Left hindlimb (tissue), 1 donor: ENCODE data around the gene KEL.

Experiments
- DNase-seq: peaks from one replicate; pipeline ENCODE4 v3.0.0-alpha.2; 2018

KEL gene

GRCh38 chr7:142927085-142927745, 34.9 kb downstream of the KEL start:
- no peak for DNase-seq

GRCh38 chr7:142925413-142925812, 36.8 kb downstream of the KEL start:
- DNase-seq = no peak

- DNase-seq = no peak
Observed at GRCh38 chr7:142923391-142923790, 38.8 kb downstream of the KEL start.

GRCh38 chr7:142919656-142920055, 42.5 kb downstream of the KEL start:
- DNase-seq = no peak

- no peak for DNase-seq
Observed at GRCh38 chr7:142918901-142919300, 43.3 kb downstream of the KEL start.

GRCh38 chr7:142917447-142917846, 44.7 kb downstream of the KEL start:
- no peak for DNase-seq

- no peak for DNase-seq
Observed at GRCh38 chr7:142916508-142916907, 45.7 kb downstream of the KEL start.

GRCh38 chr7:142915315-142915714, 46.8 kb downstream of the KEL start:
- no peak for DNase-seq

GRCh38 chr7:142914121-142914520, 48.0 kb downstream of the KEL start:
- DNase-seq = no peak

GRCh38 chr7:142913566-142913965, 48.6 kb downstream of the KEL start:
- DNase-seq = no peak

GRCh38 chr7:142913051-142913450, 49.1 kb downstream of the KEL start:
- no peak for DNase-seq

- DNase-seq = no peak
Observed at GRCh38 chr7:142910481-142910880, 51.7 kb downstream of the KEL start.

GRCh38 chr7:142910031-142910433, 52.1 kb downstream of the KEL start:
- DNase-seq = no peak

GRCh38 chr7:142908921-142909890, 53.0 kb downstream of the KEL start:
- no peak for DNase-seq

GRCh38 chr7:142908290-142908689, 53.9 kb downstream of the KEL start:
- DNase-seq = no peak

- DNase-seq = no peak
Observed at GRCh38 chr7:142906643-142907042, 55.5 kb downstream of the KEL start.

- DNase-seq = no peak
Observed at GRCh38 chr7:142905759-142906158, 56.4 kb downstream of the KEL start.

- DNase-seq = no peak
Observed at GRCh38 chr7:142904128-142904527, 58.0 kb downstream of the KEL start.

GRCh38 chr7:142901426-142902259, 60.5 kb downstream of the KEL start:
- no peak for DNase-seq

- no peak for DNase-seq
Observed at GRCh38 chr7:142899661-142900060, 62.5 kb downstream of the KEL start.

- no peak for DNase-seq
Observed at GRCh38 chr7:142898377-142899170, 63.6 kb downstream of the KEL start.

GRCh38 chr7:142897691-142898090, 64.5 kb downstream of the KEL start:
- DNase-seq = no peak
